Dendritic cell treated with granulocyte-macrophage colony-stimulating factor and Interleukin-4, amounts not matched to agents 40 ng/mL and 50 ng/mL, for 4 days (primary cell): Measurements from ENCODE around the gene CLDN5.

ENCODE experiments used
- H3K27ac Mint-ChIP-seq: one replicate; pipeline ENCODE4 v1.8.0; 2022; ENCODE audit warnings: mild to moderate bottlenecking, mixed read lengths
- H3K27me3 Mint-ChIP-seq: one replicate; pipeline ENCODE4 v1.8.0; 2022; ENCODE audit warnings: mild to moderate bottlenecking, mixed read lengths
- H3K36me3 Mint-ChIP-seq: one replicate; pipeline ENCODE4 v1.8.0; 2022; ENCODE audit warnings: low read depth, mixed read lengths
- H3K4me1 Mint-ChIP-seq: one replicate; pipeline ENCODE4 v1.8.0; 2022; ENCODE audit warnings: low read depth, mixed read lengths
- H3K4me3 Mint-ChIP-seq: one replicate; pipeline ENCODE4 v1.8.0; 2022; ENCODE audit warnings: mild to moderate bottlenecking, moderate library complexity, mixed read lengths
- H3K9me3 Mint-ChIP-seq: one replicate; pipeline ENCODE4 v1.8.0; 2022; ENCODE audit warnings: mixed read lengths
- intact Hi-C: fragments of 100-400 bp; cut with micrococcal nuclease; formaldehyde crosslinking; loops from one replicate; pipeline ENCODE4 v1.15.0; 2022

CLDN5 gene

DNA sequence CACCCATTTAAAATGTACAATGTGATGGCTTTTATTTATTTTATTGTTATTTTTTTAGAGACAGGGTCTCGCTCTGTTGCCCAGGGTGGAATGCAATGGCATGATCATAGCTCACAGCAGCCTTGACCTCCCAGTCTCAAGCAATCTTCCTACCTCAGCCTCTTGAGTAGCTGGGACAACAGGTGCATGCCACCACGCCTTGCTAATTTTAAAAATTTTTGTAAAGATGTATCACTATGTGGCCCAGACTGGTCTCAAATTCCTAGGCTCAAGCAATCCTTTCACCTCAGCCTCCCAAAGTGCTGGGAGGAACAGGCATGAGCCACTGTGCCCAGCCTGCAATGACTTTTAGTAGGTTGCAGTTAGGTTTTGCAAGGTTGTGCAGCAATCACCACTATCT lies 14.3 kb downstream of the CLDN5 start:
- Mint-ChIP-seq H3K4me1 (no peaks in the 10 kb centered on the region), H3K9me3 (no peaks in the 10 kb centered on the region), H3K27me3 (no peaks in the 10 kb centered on the region), H3K4me3 (no peak overlapping the region), H3K36me3 (peaks cover 6% of the 10 kb centered on the region), H3K27ac (no peak overlapping the region)
- intact Hi-C loops = no loop called here

DNA sequence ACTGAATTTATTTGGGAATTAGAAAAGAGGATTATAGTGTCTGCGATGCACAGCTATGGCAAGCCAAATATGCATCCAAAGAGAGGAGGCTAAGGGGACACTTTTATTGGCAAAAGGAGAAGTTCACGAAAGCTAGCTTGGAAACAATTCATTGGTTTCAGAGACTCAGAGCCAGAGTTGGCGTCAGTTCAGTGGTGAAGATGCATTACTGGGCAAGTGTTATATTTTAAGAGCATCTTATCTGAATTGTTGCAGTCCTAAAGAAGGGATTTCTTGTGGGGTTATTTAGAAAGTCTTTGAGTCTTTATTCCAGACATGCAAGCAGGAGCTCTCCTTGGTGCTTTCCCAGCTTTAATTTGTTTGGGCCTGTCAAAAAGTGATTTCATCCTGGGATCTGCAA lies 15.0 kb downstream of the CLDN5 start:
- Mint-ChIP-seq H3K27ac (no peak overlapping the region), H3K9me3 (no peaks in the 10 kb centered on the region), H3K4me1 (no peaks in the 10 kb centered on the region), H3K4me3 (no peak overlapping the region), H3K36me3 (peaks cover 6% of the 10 kb centered on the region), H3K27me3 (no peaks in the 10 kb centered on the region)
- intact Hi-C loops = no loop called here

DNA sequence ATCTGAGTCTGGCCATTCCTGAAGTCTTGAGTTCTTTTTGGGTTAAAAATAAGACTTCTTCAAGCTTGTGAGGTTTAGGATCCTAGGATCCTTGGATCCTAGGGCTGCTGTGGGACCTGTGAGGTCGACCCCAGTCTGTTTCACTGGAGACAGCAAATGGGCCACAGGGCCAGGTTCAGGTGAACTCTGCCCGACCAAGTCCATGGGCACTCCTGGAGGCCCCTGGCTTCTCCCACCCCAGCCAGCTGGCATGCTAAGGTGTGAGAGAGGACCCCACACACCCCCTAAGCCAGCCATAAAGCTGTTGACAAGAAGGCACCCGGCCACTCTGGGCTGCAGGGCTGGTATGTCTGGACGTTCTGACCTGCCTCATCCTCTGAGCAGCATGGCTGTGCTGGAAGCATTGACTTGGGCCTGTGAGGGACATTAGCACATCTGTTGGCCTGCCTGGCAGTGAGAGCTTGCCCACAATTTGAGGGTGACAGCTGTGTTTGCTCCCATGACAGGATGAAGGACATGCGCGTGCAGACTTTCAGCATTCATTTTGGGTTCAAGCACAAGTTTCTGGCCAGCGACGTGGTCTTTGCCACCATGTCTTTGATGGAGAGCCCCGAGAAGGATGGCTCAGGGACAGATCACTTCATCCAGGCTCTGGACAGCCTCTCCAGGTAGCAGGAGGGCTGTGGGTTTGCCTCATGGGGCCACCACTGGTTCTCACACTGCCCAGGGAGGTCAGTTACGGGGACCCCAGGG lies 16.0 kb downstream of the CLDN5 start:
- no peak overlapping the region for H3K27ac Mint-ChIP-seq
- no peaks in the 10 kb centered on the region for H3K4me1 Mint-ChIP-seq
- H3K9me3 Mint-ChIP-seq = no peaks in the 10 kb centered on the region
- H3K27me3 Mint-ChIP-seq = no peaks in the 10 kb centered on the region
- intact Hi-C loops = no loop called here
- H3K36me3 Mint-ChIP-seq = no peaks in the 10 kb centered on the region
- H3K4me3 Mint-ChIP-seq = no peak overlapping the region

DNA sequence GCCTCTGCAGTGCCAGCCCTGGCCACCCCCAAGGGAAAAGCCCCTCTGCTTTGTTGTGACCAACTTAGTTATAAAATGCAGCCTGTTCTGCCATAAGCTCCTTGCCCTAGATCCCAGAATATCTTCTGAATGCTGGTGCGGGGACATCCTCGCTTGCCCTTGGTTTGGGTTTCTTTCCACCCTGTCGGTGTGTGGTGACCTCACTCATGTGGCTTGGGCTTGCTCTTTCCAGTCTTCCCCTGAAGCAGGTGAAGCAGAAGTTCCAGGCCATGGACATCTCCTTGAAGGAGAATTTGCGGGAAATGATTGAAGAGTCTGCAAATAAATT lies 16.7 kb downstream of the CLDN5 start:
- Mint-ChIP-seq H3K4me1 (no peaks in the 10 kb centered on the region), H3K4me3 (no peak overlapping the region), H3K27ac (no peak overlapping the region), H3K27me3 (no peaks in the 10 kb centered on the region), H3K9me3 (no peaks in the 10 kb centered on the region), H3K36me3 (no peaks in the 10 kb centered on the region)
- intact Hi-C loops = no loop called here

DNA sequence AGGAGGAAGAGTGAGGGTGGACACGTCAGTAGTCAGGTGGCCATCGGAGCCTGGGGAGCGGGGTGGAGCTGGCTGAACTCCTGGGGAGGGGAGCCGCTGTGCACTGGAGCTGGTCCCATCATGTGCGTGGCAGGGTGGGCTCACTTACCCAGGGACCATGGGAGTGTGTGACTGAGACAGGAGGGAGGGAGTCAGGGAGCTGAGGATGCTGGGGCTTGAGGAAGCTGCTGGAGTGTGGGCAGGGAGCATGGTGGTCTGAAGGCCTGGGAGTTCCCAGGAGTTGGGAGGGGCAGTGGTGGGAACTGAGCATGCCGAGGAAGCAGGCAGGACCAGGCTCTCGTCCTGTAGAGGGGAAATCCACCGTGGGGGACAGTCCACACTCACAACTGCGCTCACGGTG lies 18.0 kb downstream of the CLDN5 start:
- intact Hi-C loops = no loop called here
- Mint-ChIP-seq H3K36me3 (no peaks in the 10 kb centered on the region), H3K27ac (no peak overlapping the region), H3K27me3 (no peaks in the 10 kb centered on the region), H3K9me3 (no peaks in the 10 kb centered on the region), H3K4me3 (no peak overlapping the region), H3K4me1 (no peaks in the 10 kb centered on the region)

DNA sequence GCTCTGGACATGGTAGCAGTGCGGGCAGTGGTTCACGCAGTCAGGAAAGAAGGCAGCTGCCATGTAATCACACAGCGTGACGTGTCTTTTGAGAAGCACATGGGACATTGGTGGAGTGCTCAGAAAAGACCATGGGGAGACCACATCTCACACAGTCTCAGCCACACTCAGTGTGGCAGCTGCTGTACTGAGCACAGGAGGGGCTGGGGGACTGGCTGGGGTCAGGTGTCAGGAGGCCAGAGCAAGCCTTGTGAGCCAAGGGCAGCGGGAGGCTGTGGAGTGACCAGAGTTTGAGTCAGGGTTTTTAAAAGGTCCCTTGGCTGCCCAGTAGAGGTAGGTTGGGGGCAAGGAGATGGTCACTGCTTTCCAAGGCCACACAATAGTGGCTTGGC lies 18.5 kb downstream of the CLDN5 start:
- Mint-ChIP-seq H3K9me3 (no peaks in the 10 kb centered on the region), H3K4me3 (no peak overlapping the region), H3K27ac (no peak overlapping the region), H3K36me3 (no peaks in the 10 kb centered on the region), H3K27me3 (no peaks in the 10 kb centered on the region), H3K4me1 (no peaks in the 10 kb centered on the region)
- intact Hi-C loops = no loop called here

DNA sequence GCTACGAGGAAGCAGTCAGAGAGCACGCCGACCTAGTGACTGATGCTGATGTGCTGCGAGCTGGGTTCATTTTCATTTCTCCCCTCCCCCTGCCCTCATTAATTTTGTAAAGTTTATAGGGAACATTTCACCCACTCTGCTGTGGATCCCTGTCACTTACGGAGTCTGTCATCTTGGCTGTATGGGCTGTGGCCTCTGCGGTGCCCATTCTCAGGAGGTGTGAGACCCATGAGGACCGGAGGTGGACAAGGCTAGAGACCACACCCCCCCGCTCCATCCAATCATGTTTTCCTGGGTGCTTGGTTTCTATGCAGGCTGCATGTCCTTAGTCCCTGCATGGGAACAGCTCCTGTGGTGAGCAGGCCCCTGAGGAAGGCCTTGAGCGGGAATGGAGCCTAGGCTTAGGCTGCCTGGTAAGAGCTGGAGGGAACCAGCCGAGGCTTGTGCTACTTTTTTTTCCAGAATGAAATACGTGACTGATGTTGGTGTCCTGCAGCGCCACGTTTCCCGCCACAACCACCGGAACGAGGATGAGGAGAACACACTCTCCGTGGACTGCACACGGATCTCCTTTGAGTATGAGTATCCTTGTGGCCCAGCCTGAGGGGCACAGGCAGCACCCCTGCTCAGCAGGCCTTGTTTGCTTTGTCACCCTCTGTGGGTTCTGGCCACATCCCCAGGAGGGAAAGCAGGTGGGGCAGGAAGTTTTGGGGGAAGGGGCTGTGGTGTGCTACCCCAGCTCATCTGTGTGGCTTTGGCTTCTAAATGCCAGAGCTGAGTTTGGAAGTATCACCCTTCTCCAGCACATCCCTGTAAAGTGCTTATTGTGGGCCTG lies 19.1 kb downstream of the CLDN5 start:
- Mint-ChIP-seq H3K4me3 (no peak overlapping the region), H3K27me3 (no peaks in the 10 kb centered on the region), H3K4me1 (no peaks in the 10 kb centered on the region), H3K36me3 (no peaks in the 10 kb centered on the region), H3K27ac (no peak overlapping the region), H3K9me3 (no peaks in the 10 kb centered on the region)
- intact Hi-C loops = no loop called here

DNA sequence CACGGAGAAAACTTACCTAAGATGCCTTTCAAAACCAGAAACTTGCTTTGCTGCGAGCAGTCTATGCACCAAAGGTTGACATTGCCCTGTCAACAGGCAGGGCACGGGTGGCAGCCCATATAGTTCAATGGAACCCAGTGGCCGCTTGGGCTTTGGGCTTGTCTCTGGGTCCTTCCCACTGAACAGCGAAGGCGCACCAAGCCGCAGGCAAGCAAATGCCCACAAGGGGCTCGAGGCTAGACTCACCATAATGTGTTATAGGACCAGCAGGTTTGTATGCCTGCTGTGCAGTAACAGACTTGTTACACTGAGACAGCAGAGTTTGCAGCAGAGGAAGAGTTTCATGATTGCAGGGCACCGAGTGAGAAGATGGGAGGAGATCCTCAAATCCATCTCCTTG lies 20.3 kb downstream of the CLDN5 start:
- no peaks in the 10 kb centered on the region for H3K36me3 Mint-ChIP-seq
- intact Hi-C loops = no loop called here
- no peaks in the 10 kb centered on the region for H3K27me3 Mint-ChIP-seq
- no peak overlapping the region for H3K27ac Mint-ChIP-seq
- no peaks in the 10 kb centered on the region for H3K9me3 Mint-ChIP-seq
- no peak overlapping the region for H3K4me3 Mint-ChIP-seq
- H3K4me1 Mint-ChIP-seq = no peaks in the 10 kb centered on the region

DNA sequence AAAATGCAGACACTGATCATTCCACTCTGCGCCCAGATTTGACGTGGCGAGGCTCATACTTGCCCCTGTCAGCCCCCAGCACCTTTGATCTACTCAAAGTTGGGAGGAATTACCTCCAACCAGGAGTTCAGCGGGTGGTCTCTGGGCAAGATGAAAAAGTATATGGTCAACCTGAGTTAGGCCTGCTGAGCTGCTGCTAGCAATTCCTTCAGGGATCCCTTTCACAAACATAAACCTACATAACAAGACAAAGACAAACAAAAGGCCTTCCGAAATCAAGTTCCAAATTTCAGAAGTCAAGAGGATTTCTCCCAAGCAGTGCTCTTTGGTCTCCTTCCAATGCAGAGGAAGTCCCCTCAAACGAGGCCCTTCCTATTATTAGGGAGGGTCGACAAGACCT lies 20.8 kb downstream of the CLDN5 start:
- Mint-ChIP-seq H3K27ac (no peak overlapping the region), H3K27me3 (no peaks in the 10 kb centered on the region), H3K36me3 (no peaks in the 10 kb centered on the region), H3K9me3 (no peaks in the 10 kb centered on the region), H3K4me3 (no peak overlapping the region), H3K4me1 (no peaks in the 10 kb centered on the region)
- intact Hi-C loops = no loop called here

DNA sequence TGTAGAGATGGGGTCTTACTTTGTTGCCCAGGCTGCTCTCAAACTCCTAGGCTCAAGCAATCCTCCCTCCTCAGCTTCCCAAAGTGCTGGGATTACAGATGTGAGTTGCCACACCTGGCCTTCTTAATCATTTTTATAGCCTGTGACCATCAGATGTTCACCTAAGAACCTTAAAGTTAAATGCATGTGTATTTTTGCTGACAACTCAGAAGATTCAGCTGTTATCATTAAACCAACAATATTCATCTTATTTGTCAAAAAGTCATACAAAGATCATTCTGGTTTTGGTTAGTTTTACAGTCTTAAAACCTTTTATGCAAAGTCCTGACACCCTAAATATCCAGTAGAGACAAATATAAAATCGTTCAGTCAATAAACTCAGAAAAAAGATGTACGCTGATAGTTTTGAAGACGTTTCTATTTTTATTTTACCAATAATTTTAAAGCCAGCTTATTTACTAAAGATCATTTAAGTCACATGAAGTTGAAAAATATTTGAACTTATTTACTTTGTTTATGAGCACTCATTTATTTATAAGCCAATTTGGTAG lies 22.2 kb downstream of the CLDN5 start:
- intact Hi-C loops = no loop called here
- H3K27ac Mint-ChIP-seq = no peak overlapping the region
- H3K9me3 Mint-ChIP-seq = no peaks in the 10 kb centered on the region
- no peaks in the 10 kb centered on the region for H3K4me1 Mint-ChIP-seq
- H3K27me3 Mint-ChIP-seq = no peaks in the 10 kb centered on the region
- no peak overlapping the region for H3K4me3 Mint-ChIP-seq
- no peaks in the 10 kb centered on the region for H3K36me3 Mint-ChIP-seq

DNA sequence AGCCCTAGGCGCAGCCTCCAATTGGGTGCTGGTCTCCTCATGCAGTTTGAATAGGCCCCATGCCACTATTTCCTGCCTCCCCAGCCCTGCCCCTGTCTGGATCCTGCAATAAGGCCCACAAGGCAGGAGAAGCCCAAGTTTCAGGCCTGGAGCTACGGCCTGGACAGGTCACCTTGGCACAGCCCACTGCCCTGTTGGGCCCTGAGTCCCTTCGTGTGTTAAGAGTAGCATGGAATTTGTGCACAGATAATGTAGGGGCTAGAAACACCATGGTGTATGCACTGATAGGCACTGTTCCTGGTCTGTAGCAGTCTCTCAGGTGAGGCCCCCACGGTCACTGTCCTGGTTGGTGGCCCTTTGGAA lies 24.3 kb downstream of the CLDN5 start:
- no peaks in the 10 kb centered on the region for H3K4me1 Mint-ChIP-seq
- H3K27ac Mint-ChIP-seq = no peak overlapping the region
- H3K9me3 Mint-ChIP-seq = no peaks in the 10 kb centered on the region
- H3K4me3 Mint-ChIP-seq = no peak overlapping the region
- no peaks in the 10 kb centered on the region for H3K27me3 Mint-ChIP-seq
- no peaks in the 10 kb centered on the region for H3K36me3 Mint-ChIP-seq
- intact Hi-C loops = loop anchor here (10.0 kb wide), 1 partner anchor 125 kb away; no protein-coding TSS in a partner anchor

DNA sequence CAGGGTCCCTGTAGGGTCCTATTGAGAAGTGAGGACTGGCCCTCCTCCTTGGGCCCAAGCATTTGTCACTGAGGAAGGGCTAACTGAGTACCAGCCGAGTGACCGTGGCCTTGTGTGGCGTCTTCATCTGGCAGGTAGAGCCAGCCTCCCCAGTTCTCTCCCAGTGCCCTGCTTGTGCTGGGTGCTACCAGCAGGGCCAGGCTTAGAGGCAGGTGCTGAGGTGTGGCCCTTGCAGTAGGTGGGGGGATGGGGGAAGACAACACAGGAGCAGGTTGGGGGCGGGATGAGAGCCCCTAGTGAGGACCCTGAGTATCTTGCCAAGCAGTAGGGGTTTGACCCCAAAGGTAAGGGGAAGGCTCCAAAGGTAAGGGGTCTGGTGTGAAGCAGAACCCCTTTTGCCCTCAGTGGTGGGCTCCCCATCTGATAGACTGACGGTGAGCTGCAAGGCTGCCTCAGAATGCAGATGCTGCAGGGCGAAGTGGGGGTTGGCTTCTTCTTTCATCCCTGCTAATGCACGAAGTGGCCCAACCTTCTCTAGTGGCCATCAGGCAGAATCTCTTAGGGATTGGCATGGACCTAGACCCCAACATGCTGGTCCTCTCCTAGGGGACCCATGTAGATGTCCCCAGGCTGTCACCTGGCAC lies 24.9 kb downstream of the CLDN5 start:
- H3K27me3 Mint-ChIP-seq = no peaks in the 10 kb centered on the region
- no peaks in the 10 kb centered on the region for H3K36me3 Mint-ChIP-seq
- no peak overlapping the region for H3K4me3 Mint-ChIP-seq
- H3K4me1 Mint-ChIP-seq = no peaks in the 10 kb centered on the region
- intact Hi-C loops = loop anchor here (10.0 kb wide), 1 partner anchor 125 kb away; no protein-coding TSS in a partner anchor
- no peaks in the 10 kb centered on the region for H3K9me3 Mint-ChIP-seq
- H3K27ac Mint-ChIP-seq = no peak overlapping the region

DNA sequence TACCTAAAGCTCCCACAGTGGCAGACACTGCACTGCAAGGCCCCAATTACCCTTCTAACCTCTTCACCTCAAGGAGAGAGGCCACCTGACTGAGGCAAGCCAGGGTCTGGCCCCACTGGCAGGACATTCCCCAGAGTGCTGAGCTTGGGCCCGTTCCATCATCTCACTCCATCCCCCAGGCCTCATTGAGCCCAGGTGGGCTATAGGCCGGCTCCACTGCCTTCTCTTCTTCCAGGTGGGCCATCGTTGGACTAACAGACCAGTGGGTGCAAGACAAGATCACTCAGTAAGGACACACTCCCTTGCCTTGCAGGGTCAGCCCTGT lies 25.4 kb downstream of the CLDN5 start:
- Mint-ChIP-seq H3K4me3 (no peak overlapping the region), H3K4me1 (no peaks in the 10 kb centered on the region), H3K36me3 (no peaks in the 10 kb centered on the region), H3K27me3 (no peaks in the 10 kb centered on the region), H3K9me3 (no peaks in the 10 kb centered on the region), H3K27ac (no peak overlapping the region)
- intact Hi-C loops = loop anchor here (10.0 kb wide), 1 partner anchor 126 kb away; no protein-coding TSS in a partner anchor

DNA sequence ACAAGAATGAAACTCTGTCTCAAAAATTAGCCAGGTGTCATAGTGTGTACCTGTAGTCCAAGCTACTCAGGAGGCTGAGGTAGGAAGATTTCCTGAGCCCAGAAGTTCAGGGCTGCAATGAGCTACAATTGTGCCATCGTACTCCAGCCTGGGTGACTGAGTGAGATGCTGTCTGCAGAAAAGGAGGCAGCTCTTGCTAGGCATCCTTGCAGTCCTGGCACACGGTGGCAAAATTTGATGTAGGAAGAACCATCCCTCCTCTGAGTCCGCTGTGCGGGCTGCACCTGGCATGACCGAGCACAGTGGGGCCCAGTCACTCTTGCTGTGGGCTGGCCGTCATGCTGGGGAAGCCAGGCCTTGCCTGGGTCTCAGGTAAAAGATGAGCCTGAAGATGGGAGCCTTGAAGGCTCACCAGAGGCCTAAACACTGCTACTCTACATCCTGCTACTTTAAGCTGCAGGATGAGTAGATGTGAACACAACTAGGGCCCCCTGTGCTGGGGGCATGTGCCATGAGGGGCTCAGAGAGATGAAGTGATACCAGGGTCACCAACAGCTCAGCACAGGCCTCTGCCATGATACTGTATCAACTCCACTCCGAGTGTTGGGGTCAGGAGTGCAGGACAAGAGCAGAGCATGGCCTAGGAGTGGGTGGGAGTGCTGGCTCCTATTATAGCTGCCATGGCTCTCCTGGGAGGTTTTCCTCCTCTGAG lies 25.9 kb downstream of the CLDN5 start:
- intact Hi-C loops = loop anchor here (10.0 kb wide), 1 partner anchor 126 kb away; no protein-coding TSS in a partner anchor
- no peak overlapping the region for H3K4me3 Mint-ChIP-seq
- no peaks in the 10 kb centered on the region for H3K27me3 Mint-ChIP-seq
- no peak overlapping the region for H3K27ac Mint-ChIP-seq
- no peaks in the 10 kb centered on the region for H3K36me3 Mint-ChIP-seq
- H3K9me3 Mint-ChIP-seq = no peaks in the 10 kb centered on the region
- no peaks in the 10 kb centered on the region for H3K4me1 Mint-ChIP-seq
